Mesothelial cell of epicardium (in vitro differentiated cells): Measurements from ENCODE around the gene PACRG. TPM values are rescaled to one million over a fixed set of nuclear protein-coding genes. Genes with fewer than 3 reads are reported as not detected.

Experiments
- DNase-seq, 2 experiments: peaks; one replicate each; pipeline ENCODE4 v3.0.0; 2021; ENCODE audit warnings: low spot score in 2 of 2; ENCODE audit not compliant: unreplicated experiment in 2 of 2
- H3K27ac Mint-ChIP-seq: 2 replicates; pipeline ENCODE4 v1.8.0; 2021; ENCODE audit warnings: mixed read lengths
- H3K27me3 Mint-ChIP-seq: 2 replicates; pipeline ENCODE4 v1.8.0; 2021; ENCODE audit warnings: low read depth, mixed read lengths
- H3K36me3 Mint-ChIP-seq: 2 replicates; pipeline ENCODE4 v1.8.0; 2021; ENCODE audit warnings: mixed read lengths
- H3K4me1 Mint-ChIP-seq: 2 replicates; pipeline ENCODE4 v1.8.0; 2021; ENCODE audit warnings: mixed read lengths
- H3K4me3 Mint-ChIP-seq: 2 replicates; pipeline ENCODE4 v1.8.0; 2021; ENCODE audit warnings: mild to moderate bottlenecking, moderate library complexity, mixed read lengths
- H3K9me3 Mint-ChIP-seq: 2 replicates; pipeline ENCODE4 v1.8.0; 2021; ENCODE audit warnings: mixed read lengths
- CTCF ChIP-seq: fragments of 200-600 bp; sonication (generic); IDR thresholded peaks from one replicate; pipeline ENCODE4 v1.5.0; 2021; ENCODE audit warnings: antibody characterized with exemption; ENCODE audit not compliant: unreplicated experiment
- total RNA-seq: library from RNA; stranded (reverse); gene quantifications from 3 replicates; pipeline ENCODE4 v1.2.1, GENCODE V29; 2021

The PACRG gene
- total RNA-seq, 1 donor from 2014 or later: 1.6 TPM

GRCh38 chr6:163347021-163347446, 619.3 kb downstream of the PACRG start:
- no peaks in the 10 kb centered on the region for H3K27me3 Mint-ChIP-seq
- H3K4me3 Mint-ChIP-seq: no peak overlapping the region
- H3K27ac Mint-ChIP-seq: no peak overlapping the region
- TF ChIP-seq CTCF: no peak
- no peak for DNase-seq
- H3K36me3 Mint-ChIP-seq: no peaks in the 10 kb centered on the region
- no peaks in the 10 kb centered on the region for H3K9me3 Mint-ChIP-seq
- no peaks in the 10 kb centered on the region for H3K4me1 Mint-ChIP-seq

GRCh38 chr6:163348789-163349680, 621.3 kb downstream of the PACRG start:
- Mint-ChIP-seq H3K27me3 (no peaks in the 10 kb centered on the region), H3K27ac (no peak overlapping the region), H3K4me1 (peaks cover 6% of the 10 kb centered on the region), H3K36me3 (no peaks in the 10 kb centered on the region), H3K4me3 (no peak overlapping the region), H3K9me3 (no peaks in the 10 kb centered on the region)
- no peak for TF ChIP-seq CTCF
- DNase-seq: no peak

- peaks cover 13% of the 10 kb centered on the region for H3K4me1 Mint-ChIP-seq
- H3K4me3 Mint-ChIP-seq: no peak overlapping the region
- no peaks in the 10 kb centered on the region for H3K27me3 Mint-ChIP-seq
- no peak for TF ChIP-seq CTCF
- DNase-seq: no peak
- H3K27ac Mint-ChIP-seq: no peak overlapping the region
- no peaks in the 10 kb centered on the region for H3K36me3 Mint-ChIP-seq
- no peaks in the 10 kb centered on the region for H3K9me3 Mint-ChIP-seq
Observed at GRCh38 chr6:163349696-163350095, 621.9 kb downstream of the PACRG start.

GRCh38 chr6:163351013-163351412, 623.2 kb downstream of the PACRG start:
- no peak overlapping the region for H3K4me3 Mint-ChIP-seq
- H3K4me1 Mint-ChIP-seq: peaks cover 25% of the 10 kb centered on the region
- H3K27ac Mint-ChIP-seq: no peak overlapping the region
- DNase-seq: no peak
- no peaks in the 10 kb centered on the region for H3K36me3 Mint-ChIP-seq
- no peaks in the 10 kb centered on the region for H3K9me3 Mint-ChIP-seq
- H3K27me3 Mint-ChIP-seq: no peaks in the 10 kb centered on the region
- TF ChIP-seq CTCF: no peak

GRCh38 chr6:163352011-163352685, 624.4 kb downstream of the PACRG start:
- no peak for DNase-seq
- H3K27me3 Mint-ChIP-seq: no peaks in the 10 kb centered on the region
- H3K4me3 Mint-ChIP-seq: no peak overlapping the region
- no peaks in the 10 kb centered on the region for H3K9me3 Mint-ChIP-seq
- TF ChIP-seq CTCF: no peak
- peaks cover 26% of the 10 kb centered on the region for H3K4me1 Mint-ChIP-seq
- H3K27ac Mint-ChIP-seq: no peak overlapping the region
- H3K36me3 Mint-ChIP-seq: no peaks in the 10 kb centered on the region
